SK-N-MC (cell line): ENCODE results near the gene CTSZ.

ENCODE experiments used
- EZH2 ChIP-seq: fragments of 200-600 bp; sonication (generic); IDR thresholded peaks from one replicate; pipeline ENCODE4 v1.6.1; 2017; ENCODE audit warnings: antibody characterized with exemption
- POLR2AphosphoS5 ChIP-seq: IDR thresholded peaks from 2 replicates; pipeline ENCODE4 v1.6.1; 2012; ENCODE audit warnings: mild to moderate bottlenecking, low read depth, low read length, borderline replicate concordance

DNA sequence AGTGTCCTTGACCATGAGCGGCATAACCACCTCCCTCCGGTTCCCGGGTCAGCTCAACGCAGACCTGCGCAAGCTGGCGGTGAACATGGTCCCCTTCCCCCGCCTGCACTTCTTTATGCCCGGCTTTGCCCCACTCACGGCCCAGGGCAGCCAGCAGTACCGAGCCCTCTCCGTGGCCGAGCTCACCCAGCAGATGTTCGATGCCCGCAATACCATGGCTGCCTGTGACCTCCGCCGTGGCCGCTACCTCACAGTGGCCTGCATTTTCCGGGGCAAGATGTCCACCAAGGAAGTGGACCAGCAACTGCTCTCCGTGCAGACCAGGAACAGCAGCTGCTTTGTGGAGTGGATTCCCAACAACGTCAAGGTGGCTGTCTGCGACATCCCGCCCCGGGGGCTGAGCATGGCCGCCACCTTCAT, 17.1 kb upstream of the CTSZ start:
- TF ChIP-seq POLR2AphosphoS5 (no peak), EZH2 (no peak)
